CD4-positive, alpha-beta T cell treated with Interleukin-1 beta for 1 hour (primary cell): ENCODE measurements around the gene DNAAF1.

Source experiments
- DNase-seq, 2 donors: peaks; one replicate each; pipeline ENCODE4 v3.0.0-alpha.2; 2020 to 2022

Gene DNAAF1

DNA sequence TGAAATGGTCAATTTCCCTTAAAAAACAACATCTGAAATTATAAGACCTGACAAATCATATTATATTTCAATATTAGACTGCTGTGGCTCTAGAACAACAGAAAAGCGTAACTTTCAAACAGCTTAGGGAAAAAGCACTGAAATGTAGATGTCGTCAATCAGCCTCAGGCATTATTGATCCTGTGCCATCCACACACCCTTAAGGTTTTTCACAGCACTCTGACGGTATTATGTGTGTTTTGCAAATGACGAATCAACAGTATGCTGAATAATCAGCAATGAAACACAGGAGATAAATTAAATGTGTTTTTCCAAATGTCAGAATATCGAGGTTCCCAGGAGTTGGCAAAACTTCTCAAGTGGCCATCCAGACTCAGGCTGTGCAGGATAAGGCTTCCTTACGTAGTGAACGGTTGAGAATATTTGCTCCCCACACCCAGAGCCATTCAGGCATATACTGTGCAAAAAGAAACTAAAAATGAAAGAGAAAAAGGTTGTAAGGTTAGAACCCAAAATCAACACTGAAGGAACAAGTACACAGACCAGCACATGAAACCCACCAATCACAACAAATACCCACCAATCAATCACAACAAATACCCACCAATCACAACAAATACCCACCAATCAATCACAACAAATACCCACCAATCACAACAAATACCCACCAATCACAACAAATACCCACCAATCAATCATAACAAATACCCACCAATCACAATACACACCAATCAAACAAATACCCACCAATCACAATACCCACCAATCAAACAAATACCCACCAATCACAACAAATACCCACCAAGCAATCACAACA is 20.6 kb upstream of the DNAAF1 start:
- no peak for DNase-seq

GRCh38 chr16:84131117-84131516 is 14.0 kb upstream of the DNAAF1 start:
- DNase-seq, result no peak

- no peak for DNase-seq
Observed at GRCh38 chr16:84132527-84133285, 12.4 kb upstream of the DNAAF1 start.

- no peak for DNase-seq
Observed at GRCh38 chr16:84136331-84137125, 8.6 kb upstream of the DNAAF1 start.

DNA sequence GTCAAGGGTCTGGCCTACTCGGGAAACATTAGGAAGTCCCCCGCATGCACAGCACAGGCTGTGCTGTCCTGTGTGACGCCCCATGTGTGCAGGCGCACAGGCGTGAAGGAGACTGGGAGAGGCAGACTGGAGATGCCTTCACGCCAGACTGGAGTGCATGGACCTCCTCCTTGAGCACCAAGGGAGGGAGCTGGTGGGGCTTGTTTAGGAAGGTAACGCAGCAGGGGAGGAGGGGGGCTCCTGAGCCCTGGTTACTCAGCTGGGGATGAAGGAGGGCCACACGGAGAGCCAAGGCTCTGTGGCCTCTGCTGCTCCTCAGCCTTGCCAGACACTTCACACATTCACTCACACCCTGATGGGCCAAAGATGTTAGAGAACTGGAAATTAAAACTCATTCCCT is 7.8 kb upstream of the DNAAF1 start:
- DNase-seq, result no peak

GRCh38 chr16:84137769-84138357 is 7.2 kb upstream of the DNAAF1 start:
- no peak for DNase-seq

- no peak for DNase-seq
Observed at GRCh38 chr16:84138500-84138823, 6.6 kb upstream of the DNAAF1 start.

DNA sequence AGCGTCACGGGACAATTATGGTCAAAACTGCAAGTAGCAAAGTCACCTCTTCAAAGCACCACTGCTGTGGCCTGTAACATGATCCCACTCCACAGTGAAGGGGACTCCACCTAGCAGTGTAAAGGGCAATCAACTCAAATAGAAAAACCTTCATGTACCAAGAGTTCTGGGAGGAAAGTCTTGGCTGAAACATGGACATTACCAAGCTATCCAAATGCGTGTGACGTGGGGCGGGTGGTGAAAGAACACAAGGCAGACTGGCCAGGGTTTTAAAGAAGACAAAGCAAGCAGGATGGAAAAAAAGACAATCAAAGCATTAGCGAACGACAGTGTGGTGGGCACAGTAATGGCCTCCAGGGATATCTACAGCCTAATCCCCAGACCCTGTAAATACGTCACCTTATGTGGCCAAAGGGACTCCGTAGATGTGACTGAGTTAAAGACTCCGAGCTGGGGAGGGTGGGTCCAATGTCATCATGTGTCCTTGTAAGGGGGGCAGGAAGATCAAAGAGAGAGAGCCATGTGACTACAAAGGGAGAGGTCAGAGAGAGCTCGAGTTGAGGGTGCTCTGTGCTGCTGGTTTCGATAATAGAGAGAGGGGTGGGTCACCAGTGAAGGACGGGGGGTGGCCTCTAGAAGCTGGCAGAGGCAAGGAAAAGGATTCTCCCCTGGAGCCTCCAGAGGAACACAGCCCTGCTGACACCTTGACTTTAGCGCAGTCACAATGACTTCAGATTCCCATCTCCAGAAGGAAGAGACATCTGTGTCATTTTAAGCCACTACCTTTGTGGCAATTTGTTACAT is 6.1 kb upstream of the DNAAF1 start:
- DNase-seq, result no peak

DNA sequence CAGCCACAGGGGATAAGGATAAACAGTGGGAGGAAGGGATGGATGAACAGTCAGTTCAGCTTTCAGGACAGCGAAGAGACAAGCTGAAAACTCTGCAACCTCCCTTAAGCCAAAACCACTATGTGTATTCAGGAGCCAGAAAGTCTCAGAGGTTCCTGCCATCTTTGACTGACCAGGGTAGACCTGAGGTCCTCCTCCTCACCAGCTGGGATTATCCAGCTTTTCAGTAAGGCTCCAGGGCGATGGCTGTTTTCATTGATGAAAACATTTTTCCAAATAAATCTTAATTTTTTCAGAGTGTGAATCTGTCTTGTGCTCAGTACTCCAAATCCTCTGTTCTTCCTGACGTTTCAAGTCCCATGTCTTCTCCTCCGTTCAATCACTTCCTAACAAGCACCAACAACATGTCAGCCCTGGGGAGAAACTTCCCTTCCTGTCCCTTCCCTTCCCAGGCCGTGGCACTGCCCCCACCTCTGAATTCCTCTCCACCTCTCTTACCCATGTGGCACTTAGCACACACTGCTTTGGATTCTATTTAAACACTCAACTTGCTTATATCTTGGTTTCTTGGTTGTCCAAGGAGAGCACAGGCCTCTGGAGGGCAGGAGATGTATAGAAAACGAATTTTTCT is 5.4 kb upstream of the DNAAF1 start:
- DNase-seq, result no peak

GRCh38 chr16:84141143-84141670 is 3.9 kb upstream of the DNAAF1 start:
- peak in 1 of 2 donors; percentile 7 for DNase-seq

- no peak for DNase-seq
Observed at GRCh38 chr16:84143081-84143480, 2.0 kb upstream of the DNAAF1 start.

- peak in 1 of 2 donors; percentile 4 for DNase-seq
Observed at GRCh38 chr16:84143784-84144199, 1.3 kb upstream of the DNAAF1 start.

DNA sequence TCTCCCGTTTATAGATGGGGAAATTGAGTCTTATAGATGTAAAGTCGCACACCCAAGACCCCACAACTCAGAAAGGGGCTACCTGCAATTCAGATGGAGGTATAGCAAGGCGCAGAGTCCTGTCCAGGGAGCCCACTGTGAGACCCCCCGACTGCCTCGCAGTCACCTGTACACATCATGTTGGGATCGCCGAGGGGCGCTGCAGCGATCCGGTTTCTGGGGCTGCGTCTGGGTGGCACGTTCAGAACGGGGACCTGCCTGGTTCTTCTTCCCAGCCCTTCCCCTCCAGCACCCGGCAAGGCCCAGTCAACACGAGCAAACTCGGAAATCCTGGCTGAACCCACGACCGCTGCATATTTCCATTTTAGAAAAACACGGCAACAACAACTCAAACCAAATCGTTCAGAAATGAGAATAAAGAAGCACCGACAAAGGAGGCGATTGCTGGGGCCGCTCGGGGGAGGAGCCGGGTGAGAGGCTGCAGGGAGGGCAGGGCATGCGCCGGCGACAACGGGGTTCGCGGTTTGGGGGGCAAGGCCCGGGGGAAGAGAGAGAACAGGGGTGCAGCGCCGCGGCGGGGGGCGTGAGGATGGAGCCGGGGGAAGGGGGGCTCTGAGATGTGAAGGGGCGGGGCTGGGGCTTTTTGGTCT is 774 bp upstream of the DNAAF1 start:
- DNase-seq, result peak; percentile 34 to 39

GRCh38 chr16:84150926-84151325 is 5.8 kb downstream of the DNAAF1 start:
- no peak for DNase-seq

DNA sequence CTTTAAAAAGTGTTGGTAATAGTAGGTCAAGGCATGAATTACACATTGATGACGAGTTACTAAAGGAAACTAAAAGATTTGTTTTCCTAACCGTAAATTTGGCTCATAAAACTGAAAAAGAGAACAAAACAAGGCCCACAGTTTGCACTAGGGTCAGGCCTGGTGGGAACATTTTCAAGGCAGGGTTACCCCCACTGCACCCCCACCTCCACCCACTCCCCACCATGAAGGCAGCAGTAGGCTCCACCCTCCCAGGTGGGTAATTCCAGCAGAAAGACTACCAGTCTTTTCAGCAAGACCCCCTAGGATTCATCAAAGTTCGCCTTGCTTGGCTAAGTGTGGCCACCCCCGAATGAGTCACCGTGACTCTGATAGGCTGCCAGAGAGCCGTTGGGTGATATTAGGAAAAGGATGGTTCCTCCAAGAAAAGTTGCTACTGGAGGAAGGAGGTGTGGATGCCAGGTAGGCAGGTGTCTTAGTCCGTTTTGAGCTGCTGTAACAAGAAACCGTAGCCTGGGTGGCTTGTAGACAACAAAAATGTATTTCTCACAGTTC is 8.6 kb downstream of the DNAAF1 start:
- no peak for DNase-seq

- DNase-seq, result no peak
Observed at GRCh38 chr16:84155226-84155625, 10.1 kb downstream of the DNAAF1 start.

GRCh38 chr16:84155771-84156170 is 10.7 kb downstream of the DNAAF1 start:
- DNase-seq, result no peak

GRCh38 chr16:84156342-84156784 is 11.3 kb downstream of the DNAAF1 start:
- DNase-seq, result no peak

GRCh38 chr16:84159007-84159406 is 13.9 kb downstream of the DNAAF1 start:
- no peak for DNase-seq

GRCh38 chr16:84159800-84160199 is 14.7 kb downstream of the DNAAF1 start:
- no peak for DNase-seq

GRCh38 chr16:84161037-84161436 is 15.9 kb downstream of the DNAAF1 start:
- DNase-seq, result no peak
